Loucy (cell line): ENCODE measurements around the gene BANK1.

Source experiments
- H2AFZ ChIP-seq: fragments of 200-600 bp; sonication (generic); 2 replicates; pipeline ENCODE4 v1.6.0; 2016; ENCODE audit warnings: antibody characterized with exemption, mild to moderate bottlenecking, low read length, moderate library complexity
- H3F3A ChIP-seq: fragments of 200-600 bp; 2 replicates; pipeline ENCODE4 v1.6.0; 2016; ENCODE audit warnings: antibody characterized with exemption, low read depth, mild to moderate bottlenecking
- H3K27me3 ChIP-seq: fragments of 200-600 bp; sonication (generic); 2 replicates; pipeline ENCODE4 v1.6.1; 2014; ENCODE audit warnings: low read length, mild to moderate bottlenecking; ENCODE audit not compliant: insufficient read depth, poor library complexity, severe bottlenecking
- H3K36me3 ChIP-seq: fragments of 200-600 bp; sonication (generic); 2 replicates; pipeline ENCODE4 v1.6.1; 2016; ENCODE audit warnings: low read length; ENCODE audit not compliant: insufficient read depth
- H3K4me1 ChIP-seq: fragments of 200-600 bp; sonication (generic); 2 replicates; pipeline ENCODE4 v1.5.1; 2014; ENCODE audit warnings: low read length, mild to moderate bottlenecking; ENCODE audit not compliant: insufficient read depth, poor library complexity, severe bottlenecking
- H3K4me2 ChIP-seq: fragments of 200-600 bp; sonication (generic); 2 replicates; pipeline ENCODE4 v1.6.0; 2014; ENCODE audit warnings: antibody characterized with exemption, low read length, low read depth, mild to moderate bottlenecking; ENCODE audit not compliant: poor library complexity, severe bottlenecking
- H3K4me3 ChIP-seq: fragments of 200-600 bp; sonication (generic); 2 replicates; pipeline ENCODE4 v1.5.1; 2014; ENCODE audit warnings: low read length, mild to moderate bottlenecking, mixed read lengths; ENCODE audit not compliant: poor library complexity, severe bottlenecking
- H3K79me2 ChIP-seq: fragments of 200-600 bp; sonication (generic); 2 replicates; pipeline ENCODE4 v1.6.1; 2014; ENCODE audit warnings: low read length; ENCODE audit not compliant: insufficient read depth
- H3K9ac ChIP-seq: fragments of 200-600 bp; sonication (generic); 2 replicates; pipeline ENCODE4 v1.6.0; 2014; ENCODE audit warnings: mild to moderate bottlenecking, low read depth, low read length, moderate library complexity; ENCODE audit not compliant: poor library complexity, severe bottlenecking
- H3K9me2 ChIP-seq: fragments of 200-600 bp; sonication (generic); replicated peaks from 2 replicates; pipeline ENCODE4 v1.6.1; 2016; ENCODE audit warnings: low read depth, low read length, mixed read lengths
- H3K9me3 ChIP-seq: fragments of 200-600 bp; sonication (generic); 2 replicates; pipeline ENCODE4 v1.6.1; 2014; ENCODE audit warnings: mild to moderate bottlenecking, antibody characterized with exemption, low read length, low read depth; ENCODE audit not compliant: insufficient read depth
- H4K20me1 ChIP-seq: fragments of 200-600 bp; sonication (generic); 2 replicates; pipeline ENCODE4 v1.6.0; 2014; ENCODE audit warnings: antibody characterized with exemption, low read length, mild to moderate bottlenecking; ENCODE audit not compliant: insufficient read depth, poor library complexity, severe bottlenecking
- EZH2phosphoT487 ChIP-seq: fragments of 200-600 bp; IDR thresholded peaks from 2 replicates; pipeline ENCODE4 v1.6.1; 2018; ENCODE audit warnings: antibody characterized with exemption, mild to moderate bottlenecking, moderate library complexity, borderline replicate concordance
- TF ChIP-seq, protein P1 (sequence below): fragments of 200-600 bp; sonication (generic); conservative IDR thresholded peaks from 2 replicates; pipeline ENCODE4 v1.5.1; 2014; ENCODE audit warnings: mild to moderate bottlenecking, antibody characterized with exemption, low read length

The BANK1 gene

DNA sequence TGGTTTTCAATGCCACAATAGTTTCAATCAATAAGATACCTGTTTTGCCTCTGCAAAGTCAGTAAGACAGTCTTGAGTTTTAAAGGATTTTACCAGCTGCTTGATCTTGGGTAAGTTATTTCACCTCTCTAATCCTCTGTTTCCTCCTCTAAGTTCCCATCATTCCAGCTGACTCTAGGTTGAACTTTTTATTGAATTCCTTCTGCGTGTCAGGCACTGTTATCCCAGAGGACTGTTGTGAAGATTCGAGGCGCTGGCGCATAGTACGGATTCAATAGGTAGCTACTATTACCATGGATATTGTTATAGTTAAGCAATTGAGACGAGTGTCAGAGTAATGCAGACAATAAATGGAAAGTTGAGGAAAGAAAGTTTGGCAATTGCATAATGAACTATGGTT is 179.4 kb downstream of the BANK1 start:
- H3K4me2 ChIP-seq: no peak overlapping the region
- no peak overlapping the region for H2AFZ ChIP-seq
- H3F3A ChIP-seq: no peaks in the 10 kb centered on the region
- H3K4me1 ChIP-seq: peaks cover 4% of the 10 kb centered on the region
- TF ChIP-seq, protein P1, sequence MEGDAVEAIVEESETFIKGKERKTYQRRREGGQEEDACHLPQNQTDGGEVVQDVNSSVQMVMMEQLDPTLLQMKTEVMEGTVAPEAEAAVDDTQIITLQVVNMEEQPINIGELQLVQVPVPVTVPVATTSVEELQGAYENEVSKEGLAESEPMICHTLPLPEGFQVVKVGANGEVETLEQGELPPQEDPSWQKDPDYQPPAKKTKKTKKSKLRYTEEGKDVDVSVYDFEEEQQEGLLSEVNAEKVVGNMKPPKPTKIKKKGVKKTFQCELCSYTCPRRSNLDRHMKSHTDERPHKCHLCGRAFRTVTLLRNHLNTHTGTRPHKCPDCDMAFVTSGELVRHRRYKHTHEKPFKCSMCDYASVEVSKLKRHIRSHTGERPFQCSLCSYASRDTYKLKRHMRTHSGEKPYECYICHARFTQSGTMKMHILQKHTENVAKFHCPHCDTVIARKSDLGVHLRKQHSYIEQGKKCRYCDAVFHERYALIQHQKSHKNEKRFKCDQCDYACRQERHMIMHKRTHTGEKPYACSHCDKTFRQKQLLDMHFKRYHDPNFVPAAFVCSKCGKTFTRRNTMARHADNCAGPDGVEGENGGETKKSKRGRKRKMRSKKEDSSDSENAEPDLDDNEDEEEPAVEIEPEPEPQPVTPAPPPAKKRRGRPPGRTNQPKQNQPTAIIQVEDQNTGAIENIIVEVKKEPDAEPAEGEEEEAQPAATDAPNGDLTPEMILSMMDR: no peak
- TF ChIP-seq EZH2phosphoT487: no peak
- no peaks in the 10 kb centered on the region for H3K36me3 ChIP-seq
- H3K9me3 ChIP-seq: no peaks in the 10 kb centered on the region
- H3K4me3 ChIP-seq: no peak overlapping the region
- no peak overlapping the region for H3K9ac ChIP-seq
- no peaks in the 10 kb centered on the region for H3K27me3 ChIP-seq
- H4K20me1 ChIP-seq: no peaks in the 10 kb centered on the region
- H3K9me2 ChIP-seq: no peaks in the 10 kb centered on the region
- H3K79me2 ChIP-seq: no peaks in the 10 kb centered on the region

DNA sequence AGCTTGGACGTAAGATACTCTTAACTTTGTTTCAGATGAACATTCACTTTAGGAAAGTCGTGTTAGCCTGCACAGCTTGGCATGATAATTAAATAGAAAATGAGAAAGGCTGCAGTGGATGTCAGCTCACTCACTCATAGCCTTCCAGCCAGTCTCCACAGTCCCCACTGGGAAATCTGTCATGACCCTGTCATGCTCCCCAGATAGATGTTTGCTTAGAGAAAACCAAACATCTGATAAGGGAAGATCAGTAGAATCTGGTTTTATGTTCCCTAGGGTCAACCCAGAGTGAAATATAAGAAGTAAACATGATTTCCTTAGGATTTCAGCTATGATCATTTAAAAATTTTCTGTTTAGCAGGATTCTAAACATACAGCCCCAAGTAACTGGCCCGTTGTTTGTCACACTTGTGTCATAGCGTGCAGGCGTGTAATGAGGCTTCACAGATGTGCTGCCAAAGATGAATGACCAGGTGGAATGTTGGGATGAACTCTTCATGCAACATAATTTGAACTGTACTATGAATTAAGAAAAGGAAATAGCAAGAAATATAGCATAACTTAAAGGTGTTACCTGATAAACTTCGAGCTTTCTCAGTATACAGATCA is 180.1 kb downstream of the BANK1 start:
- no peak overlapping the region for H2AFZ ChIP-seq
- H3K4me2 ChIP-seq: no peak overlapping the region
- H3K36me3 ChIP-seq: no peaks in the 10 kb centered on the region
- H3K9me3 ChIP-seq: no peaks in the 10 kb centered on the region
- H3K9ac ChIP-seq: no peak overlapping the region
- no peaks in the 10 kb centered on the region for H4K20me1 ChIP-seq
- no peaks in the 10 kb centered on the region for H3K9me2 ChIP-seq
- H3F3A ChIP-seq: no peaks in the 10 kb centered on the region
- peaks cover 4% of the 10 kb centered on the region for H3K4me1 ChIP-seq
- no peaks in the 10 kb centered on the region for H3K79me2 ChIP-seq
- H3K27me3 ChIP-seq: no peaks in the 10 kb centered on the region
- TF ChIP-seq, protein P1: no peak
- no peak for TF ChIP-seq EZH2phosphoT487
- no peak overlapping the region for H3K4me3 ChIP-seq

DNA sequence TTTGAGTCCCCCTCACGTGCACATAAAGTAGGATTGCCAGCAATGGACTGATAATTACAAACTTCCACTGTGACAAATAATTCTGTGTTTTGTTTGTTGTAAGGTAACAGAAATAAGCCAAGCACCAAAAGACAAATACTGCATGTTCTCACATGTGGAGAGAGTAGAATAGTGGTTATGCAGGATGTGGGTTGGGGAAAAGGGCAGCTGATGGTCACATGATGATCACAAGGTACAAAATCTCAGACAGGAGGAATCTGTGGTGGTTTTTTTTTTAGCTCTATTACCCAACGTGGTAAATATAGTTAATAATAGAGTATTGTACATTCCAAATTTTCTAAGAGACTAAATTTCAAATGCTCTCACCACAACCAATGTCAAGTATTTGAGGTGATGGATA is 182.3 kb downstream of the BANK1 start:
- H3K79me2 ChIP-seq: no peaks in the 10 kb centered on the region
- no peak overlapping the region for H3K4me2 ChIP-seq
- no peaks in the 10 kb centered on the region for H3K27me3 ChIP-seq
- no peaks in the 10 kb centered on the region for H3F3A ChIP-seq
- no peaks in the 10 kb centered on the region for H3K36me3 ChIP-seq
- no peak overlapping the region for H3K4me3 ChIP-seq
- H3K4me1 ChIP-seq: peaks cover 4% of the 10 kb centered on the region
- no peaks in the 10 kb centered on the region for H4K20me1 ChIP-seq
- H3K9me2 ChIP-seq: no peaks in the 10 kb centered on the region
- no peaks in the 10 kb centered on the region for H3K9me3 ChIP-seq
- TF ChIP-seq, protein P1: no peak
- TF ChIP-seq EZH2phosphoT487: no peak
- no peak overlapping the region for H2AFZ ChIP-seq
- H3K9ac ChIP-seq: no peak overlapping the region
